ENCODE results near the gene ETS2. TPM values are rescaled to one million over a fixed set of nuclear protein-coding genes. Genes with fewer than 3 reads are reported as not detected.

The ETS2 gene
- total RNA-seq, 1 donor from 2014 or later, result 57.6 TPM

DNA sequence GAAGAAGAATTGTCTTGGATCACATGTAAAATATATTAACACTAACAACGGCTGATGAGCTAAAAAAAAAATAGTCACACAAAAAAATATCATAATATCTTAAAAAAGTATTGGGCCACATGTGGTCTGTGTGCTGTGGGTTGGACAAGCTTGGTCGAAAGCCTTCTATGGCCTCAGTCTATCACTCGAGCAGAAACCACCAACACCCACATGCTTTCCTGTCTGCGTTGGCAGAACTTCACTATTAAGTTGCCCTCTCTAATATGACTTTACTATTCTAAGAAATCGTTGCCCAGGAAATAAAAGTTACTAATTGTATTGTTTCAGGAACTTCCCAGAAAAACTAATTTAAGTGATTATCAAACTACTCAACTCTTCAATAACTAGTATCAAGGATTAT is 28.2 kb upstream of the ETS2 start:
- no peak for DNase-seq (ENCODE audit: low read depth, low spot score)

DNA sequence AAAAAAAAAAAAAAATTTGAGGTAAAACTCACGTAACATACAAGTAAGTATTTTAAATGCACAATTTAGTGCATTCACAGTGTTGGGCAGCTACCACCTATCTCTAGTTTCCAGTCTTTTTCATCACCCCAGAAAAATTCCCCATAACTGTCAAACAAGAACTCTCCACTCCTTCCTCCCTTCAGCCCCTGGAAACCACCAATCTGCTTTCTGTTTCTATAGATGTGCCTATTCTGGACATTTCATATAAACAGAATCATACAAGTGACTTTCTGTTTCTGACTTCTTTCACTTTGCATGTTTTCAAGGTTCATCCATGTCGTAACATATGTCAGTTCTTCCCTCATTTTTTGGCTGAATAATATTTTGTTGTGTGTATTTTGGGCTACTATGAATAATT is 24.9 kb upstream of the ETS2 start:
- DNase-seq (ENCODE audit: low read depth, low spot score), result no peak

DNA sequence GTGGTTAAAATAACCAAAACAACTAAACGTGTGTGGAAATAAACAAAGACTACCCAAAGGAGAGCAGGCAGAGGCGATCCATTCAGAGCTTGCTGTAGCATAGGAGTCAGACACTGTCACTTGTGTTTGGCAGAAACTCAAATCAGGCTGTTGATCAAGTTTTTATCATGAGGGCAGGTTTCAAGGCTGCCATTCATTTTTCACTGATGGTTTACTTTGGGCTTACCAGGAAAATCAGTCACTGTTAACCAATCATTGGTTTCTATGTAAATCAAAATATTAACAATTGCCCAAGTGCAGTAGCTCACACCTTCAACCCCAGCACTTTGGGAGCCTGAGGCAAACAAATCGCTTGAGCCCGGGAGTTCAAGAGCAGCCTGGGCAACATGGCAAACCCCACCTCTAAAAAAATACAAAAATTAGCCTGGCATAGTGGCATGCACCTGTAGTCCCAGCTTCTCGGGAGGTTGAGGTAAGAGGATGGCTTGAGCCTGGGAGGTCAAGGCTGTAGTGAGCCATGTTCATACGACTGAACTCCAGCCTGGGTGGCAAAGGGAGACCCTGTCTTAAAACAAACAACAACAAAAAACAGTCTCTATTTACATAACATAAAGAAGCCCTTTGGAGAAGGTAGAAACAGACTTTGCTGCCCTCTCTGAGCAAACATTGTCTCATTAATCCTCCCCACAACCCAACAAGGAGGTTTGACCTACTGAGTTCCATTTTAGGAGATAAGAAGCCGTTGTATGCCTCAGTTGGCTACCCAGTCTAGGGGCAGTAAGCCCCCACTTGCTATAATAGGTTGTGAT is 21.1 kb upstream of the ETS2 start:
- no peak for DNase-seq (ENCODE audit: low read depth, low spot score)

DNA sequence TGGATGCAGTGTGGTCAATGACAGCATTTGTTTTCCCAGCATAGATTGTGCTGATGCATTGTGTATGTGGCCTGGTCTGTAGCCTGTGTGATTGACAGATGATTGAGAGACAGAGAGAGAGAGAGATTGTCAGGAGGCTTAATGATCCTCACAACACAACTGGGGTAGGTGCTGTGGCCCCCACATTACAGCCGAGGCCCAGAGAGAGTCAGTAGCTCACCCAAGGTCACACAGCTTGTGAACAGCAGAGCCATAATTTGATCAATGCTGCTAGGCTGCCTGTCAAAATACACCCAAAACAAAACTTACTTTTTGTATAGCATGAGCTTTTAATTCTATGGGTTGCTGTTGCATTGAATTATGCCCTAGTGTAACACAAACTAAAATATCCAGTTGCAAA is 20.2 kb upstream of the ETS2 start:
- no peak for DNase-seq (ENCODE audit: low read depth, low spot score)

DNA sequence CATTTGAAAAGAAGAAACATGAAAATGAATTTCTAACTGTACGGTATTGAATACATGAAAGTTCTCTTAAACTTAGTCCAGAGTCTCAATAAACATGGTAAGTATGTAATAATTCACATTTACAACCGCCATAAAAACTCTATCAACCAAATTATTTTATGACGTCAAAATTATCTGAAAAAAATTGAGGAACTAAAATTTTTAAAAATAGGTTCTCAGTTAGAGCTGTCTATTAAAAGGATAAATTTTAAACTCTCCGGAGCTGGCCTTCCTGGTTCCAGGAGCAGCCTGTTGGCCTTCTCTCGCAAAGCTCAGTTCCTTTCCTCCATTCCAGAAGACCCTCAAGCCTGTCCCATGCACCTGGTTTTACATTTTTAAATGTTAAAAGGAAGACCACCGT is 18.7 kb upstream of the ETS2 start:
- DNase-seq (ENCODE audit: low read depth, low spot score), result no peak

DNA sequence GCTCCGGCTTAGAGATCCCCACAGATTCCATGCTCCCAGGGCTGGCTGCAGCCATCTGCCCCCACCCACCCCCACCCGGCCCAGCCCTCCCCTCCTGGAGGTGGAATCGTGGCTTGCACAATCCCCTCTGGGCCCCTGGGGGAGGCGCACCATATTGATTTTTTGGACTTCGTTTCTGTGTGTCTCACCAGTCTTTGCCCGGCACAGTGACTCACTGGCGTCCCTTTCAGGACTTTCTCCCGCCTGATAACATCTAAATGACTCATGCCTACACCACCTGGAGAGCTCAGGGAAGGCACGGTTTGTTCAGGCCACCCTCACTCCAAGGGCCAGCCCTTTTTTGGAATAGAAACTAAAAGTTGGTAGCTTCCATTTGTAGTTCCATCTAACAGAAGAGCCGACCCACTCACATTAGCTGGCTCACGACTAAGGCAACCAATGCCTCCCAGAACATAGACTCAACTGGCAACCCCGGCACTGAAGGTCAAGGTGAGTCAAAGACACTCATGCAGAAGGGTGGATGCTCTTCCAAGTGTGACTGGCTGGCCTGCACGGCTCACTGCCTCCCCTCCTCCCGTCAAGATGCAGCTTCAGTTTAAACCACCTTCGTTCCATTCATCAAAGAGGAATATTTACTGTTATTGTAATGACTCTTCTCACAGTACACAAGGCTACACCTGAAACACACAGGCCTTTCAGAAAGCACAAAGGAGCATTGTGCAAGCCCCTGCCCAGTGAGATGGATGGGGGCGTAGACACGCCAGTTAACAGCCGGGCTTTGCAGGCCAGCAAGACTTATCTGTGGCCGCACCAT is 18.1 kb upstream of the ETS2 start:
- DNase-seq (ENCODE audit: low read depth, low spot score), result no peak

DNA sequence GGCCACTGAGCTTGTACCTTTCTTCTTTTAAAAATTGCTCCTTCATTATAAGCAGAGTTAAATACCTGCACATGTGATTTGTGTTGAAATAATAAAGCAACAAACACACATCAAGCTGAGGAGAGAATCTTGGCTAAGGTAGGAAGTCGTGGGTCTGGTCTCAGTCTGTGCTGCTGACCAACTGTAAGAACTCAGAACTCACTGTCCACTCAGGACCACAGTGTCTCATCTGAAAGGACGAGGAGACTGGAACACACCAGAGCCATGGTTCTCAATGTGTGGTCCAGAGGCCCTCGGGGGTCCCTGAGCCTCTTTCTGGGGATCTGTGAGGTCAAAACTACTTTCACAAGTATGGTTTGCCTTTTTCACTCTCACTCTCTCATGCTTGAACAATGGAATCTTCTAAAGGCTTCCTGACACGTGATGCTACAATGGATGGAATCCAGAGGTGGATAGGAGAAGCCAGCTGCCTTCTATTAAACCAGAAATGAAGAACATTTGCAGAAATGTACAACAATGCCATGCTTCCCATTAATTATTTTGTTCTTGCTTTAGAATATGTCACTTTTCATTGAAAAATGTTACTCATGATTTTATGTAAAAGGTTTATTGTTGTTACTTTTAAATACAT is 17.3 kb upstream of the ETS2 start:
- DNase-seq (ENCODE audit: low read depth, low spot score), result no peak

DNA sequence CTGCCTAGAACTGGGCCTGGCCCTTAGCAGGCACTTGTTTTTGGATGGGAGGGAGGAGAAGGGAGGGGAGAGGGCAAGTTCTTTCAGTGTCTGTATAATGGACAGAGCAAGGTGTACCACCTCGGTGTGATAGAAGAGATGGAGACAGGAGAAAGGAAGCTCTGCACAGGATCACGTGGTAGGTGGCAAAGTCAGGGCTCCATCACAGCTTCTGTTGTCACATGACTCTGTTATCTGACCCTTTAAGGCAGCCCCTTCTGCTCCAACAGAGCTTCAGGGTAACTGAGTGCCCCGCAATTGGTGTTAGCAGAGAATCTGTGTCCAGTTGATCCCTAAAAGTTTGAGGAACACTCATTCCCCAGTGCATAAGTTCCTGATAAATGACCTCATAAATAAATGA is 16.5 kb upstream of the ETS2 start:
- no peak for DNase-seq (ENCODE audit: low read depth, low spot score)

DNA sequence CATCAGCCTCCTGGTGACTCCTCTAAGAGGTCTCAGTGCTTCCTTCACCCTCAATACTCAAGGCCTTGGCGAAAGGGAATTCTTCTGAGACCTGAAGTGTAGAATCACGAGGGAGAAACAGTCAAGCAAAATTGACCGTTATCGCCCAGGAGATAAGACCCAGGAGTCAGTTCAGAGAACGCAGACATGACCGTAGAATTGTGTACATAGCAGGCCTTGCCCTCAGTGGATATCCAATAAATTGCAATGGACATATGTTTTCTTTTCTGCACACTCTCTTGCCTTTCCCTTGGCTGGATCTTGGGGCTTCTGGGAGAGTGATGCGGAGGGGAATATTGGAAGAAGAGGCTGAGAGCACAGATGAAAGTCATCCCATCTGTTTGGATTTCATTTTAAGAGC is 15.7 kb upstream of the ETS2 start:
- no peak for DNase-seq (ENCODE audit: low read depth, low spot score)

DNA sequence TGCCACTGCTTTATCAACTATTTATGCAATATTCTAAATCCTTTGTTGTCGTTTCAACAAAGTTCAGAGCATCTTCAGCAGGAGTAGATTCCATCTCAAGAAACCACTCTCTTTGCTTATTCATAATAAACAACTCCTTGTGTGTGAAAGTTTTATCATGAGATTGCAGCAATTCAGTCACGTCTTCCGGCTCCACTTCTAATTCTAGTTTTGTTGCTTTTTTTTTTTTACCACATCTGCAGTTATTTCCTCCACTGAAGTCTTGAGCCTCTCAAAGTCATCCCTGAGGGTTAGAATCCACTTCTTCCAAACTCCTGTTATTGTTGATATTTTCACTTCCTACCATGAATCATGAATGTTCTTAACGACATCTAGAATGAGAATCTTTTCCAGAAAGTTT is 14.8 kb upstream of the ETS2 start:
- DNase-seq (ENCODE audit: low read depth, low spot score), result no peak

DNA sequence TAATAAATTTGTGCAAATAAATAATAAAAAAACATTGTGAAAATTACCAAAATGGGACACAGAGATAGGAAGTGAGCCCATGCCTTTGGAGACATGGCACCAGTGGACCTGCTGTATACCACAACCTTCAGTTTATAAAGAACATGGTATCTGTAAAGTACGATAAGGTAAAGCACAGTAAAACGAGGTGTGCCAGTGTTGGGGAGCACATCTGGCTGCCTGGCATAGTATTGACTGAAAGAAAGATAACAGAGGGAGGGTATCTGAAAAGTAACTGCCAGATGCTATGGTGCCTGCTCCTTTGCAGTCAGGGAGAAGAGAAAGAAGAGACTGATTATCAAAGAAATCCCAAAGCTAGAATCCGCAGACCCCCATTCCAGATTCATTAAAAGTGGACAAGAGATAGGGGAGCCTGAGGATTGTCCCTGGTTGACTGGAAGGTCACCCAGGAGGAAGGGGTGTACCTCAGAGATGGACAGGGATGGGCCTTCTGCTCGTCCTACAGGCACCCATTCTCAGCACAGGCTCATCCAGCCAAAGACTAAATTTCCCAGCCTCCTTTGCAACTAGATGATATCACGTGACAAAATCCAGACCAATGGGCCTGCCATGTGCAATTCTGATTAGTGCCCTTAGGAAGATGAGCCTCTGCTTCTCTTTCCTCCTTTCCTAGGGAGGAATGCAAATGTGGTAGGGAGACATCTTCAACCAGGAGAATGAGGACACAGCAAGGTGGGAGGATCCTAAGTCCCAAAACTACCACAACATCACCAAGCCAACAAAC is 12.9 kb upstream of the ETS2 start:
- no peak for DNase-seq (ENCODE audit: low read depth, low spot score)

DNA sequence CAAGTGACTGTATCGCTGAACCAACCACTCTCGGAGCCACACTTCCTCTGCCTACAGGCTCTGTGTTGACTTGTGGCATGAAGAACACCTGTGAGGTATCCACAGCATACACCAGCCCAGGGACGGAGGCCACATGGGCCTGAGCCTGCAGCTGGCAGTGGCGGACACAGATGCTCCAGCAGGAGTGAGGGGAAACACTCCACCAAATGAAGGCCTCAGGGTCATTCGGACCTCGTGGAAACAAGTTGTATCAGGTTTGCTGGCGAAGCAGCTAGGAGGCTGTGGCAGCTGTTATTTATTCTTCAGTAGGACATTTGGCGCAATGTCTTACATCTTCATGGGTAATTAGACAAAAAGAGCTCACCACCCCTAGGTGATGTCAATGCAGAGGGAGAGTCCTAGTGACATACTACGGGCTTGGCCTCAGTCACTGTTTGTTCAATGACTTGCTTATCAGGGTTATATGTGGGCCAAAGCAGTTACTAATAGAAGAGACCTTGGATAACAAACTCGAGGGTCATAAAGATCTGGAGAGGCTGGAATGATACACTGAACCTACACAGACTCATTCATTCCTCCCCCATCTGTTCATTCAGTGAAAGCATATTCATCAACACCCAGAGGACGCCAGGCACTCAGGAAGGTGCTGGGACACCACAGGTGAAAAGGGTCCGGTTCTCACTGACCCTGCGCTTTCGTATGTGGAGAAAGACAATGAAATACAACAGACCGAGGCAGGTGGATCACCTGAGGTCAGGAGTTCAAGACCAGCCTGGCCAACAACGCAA is 11.6 kb upstream of the ETS2 start:
- no peak for DNase-seq (ENCODE audit: low read depth, low spot score)

DNA sequence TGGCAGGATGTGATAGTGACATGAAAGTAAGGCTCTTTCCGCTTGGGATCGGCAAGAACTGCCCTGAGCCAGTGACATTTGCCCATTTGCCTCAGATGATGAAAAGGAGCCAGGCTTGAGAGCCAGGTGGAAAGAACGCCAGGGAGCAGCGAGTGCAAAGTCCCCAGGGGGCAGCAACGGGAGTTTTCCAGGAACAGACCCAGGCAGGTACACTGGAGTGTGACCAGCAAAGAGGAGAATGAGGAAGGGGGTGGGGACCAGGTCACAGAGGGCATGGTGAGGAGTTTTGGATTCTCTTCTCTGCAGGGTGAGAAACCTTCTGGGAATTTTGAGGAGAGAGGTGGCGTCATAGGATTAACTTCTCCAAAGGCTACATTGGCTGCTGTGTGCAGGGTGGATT is 10.8 kb upstream of the ETS2 start:
- no peak for DNase-seq (ENCODE audit: low read depth, low spot score)

DNA sequence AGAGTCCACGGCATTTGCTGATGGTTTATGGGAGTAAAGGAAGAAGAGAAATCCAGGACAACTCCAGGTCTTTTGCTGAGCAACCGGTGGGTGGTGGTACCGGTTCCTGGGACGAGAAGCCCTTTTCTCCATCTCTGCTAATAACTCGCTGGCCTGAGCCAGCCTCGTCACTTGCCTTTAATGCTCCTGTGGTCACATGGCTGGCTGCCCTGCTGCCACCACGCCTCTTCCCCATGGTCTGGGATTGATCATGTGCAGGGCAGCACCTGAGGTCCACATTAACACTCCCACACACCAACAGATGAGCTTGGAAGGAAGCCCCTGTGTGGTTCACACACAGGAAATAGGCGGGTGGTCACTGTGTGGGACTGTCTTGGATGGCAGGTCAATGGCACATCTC is 10.3 kb upstream of the ETS2 start:
- no peak for DNase-seq (ENCODE audit: low read depth, low spot score)

DNA sequence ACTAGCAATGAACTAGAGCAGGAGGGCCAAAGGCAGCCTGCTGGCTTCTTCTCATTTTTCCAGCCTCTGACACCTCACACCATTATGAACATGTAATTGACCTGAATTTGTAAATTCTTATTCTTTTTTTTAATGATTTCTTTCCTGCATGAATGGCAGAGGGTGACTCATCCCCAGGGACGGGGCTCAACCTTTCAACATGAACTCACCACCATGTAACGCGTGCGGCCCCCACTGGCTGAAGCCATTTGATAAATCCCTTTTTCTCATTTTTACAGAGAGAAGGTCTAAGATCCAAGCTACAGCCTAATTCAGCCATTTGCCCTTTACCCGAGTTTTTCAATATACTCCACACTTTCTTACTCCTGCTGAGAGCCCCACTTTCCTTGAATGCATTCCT is 9.3 kb upstream of the ETS2 start:
- DNase-seq (ENCODE audit: low read depth, low spot score), result no peak

DNA sequence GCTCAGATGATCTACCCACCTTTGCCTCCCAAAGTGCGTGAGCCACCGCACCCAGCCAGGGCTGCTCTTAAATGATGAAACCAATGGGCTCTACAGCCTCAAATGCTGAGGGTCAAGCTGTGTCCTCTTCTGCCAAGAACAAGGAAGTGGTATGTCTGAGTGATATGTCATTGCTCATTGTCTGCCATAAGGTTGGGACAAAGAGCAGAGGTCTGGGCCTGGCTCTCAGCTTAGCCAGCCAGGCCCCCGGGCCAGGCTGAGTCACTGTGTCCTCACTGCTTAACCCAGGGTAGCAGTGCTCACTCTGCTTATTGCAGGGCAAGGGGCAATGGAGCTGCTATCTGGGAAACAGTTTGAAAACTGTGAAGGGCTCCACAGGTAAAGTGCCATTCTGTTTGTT is 8.3 kb upstream of the ETS2 start:
- no peak for DNase-seq (ENCODE audit: low read depth, low spot score)

DNA sequence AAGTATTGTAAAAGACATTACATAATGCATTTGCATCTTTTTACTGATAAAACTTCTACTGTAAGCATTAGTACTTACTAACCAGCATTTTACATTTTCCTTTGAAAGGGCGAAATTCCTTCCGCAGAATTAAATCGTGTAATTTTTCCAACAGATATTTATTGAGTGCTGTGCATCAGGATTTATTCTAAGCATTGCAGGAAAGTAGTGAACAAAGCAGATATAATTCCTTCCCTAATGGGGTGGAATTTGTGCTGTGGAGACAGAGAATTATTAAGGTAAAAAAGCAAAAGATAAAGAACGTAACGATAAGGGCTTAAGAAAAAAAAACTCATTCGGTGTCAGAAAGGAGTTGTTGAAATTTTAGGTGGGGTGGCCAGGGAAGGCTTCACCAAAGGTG is 7.6 kb upstream of the ETS2 start:
- DNase-seq (ENCODE audit: low read depth, low spot score), result no peak

DNA sequence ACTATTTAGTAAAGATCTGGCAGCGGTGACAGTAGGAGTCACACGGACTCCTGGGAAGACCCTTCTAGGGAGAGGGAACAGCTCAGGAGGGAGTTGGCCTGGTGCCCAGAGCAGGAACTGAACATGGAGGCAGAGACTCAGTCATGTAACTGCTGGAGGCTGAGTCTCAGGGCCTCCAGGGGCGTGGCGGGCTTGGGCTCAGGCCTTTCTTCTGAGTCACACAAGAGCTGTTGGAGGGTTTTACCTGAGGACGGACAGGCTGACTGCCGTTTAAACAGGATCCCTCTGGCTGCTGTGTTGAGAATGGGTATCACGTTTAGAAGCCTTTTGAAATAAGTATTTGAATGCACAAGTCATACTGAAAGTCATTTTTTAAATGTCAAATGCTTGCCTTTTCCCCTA is 7.2 kb upstream of the ETS2 start:
- DNase-seq (ENCODE audit: low read depth, low spot score), result no peak

DNA sequence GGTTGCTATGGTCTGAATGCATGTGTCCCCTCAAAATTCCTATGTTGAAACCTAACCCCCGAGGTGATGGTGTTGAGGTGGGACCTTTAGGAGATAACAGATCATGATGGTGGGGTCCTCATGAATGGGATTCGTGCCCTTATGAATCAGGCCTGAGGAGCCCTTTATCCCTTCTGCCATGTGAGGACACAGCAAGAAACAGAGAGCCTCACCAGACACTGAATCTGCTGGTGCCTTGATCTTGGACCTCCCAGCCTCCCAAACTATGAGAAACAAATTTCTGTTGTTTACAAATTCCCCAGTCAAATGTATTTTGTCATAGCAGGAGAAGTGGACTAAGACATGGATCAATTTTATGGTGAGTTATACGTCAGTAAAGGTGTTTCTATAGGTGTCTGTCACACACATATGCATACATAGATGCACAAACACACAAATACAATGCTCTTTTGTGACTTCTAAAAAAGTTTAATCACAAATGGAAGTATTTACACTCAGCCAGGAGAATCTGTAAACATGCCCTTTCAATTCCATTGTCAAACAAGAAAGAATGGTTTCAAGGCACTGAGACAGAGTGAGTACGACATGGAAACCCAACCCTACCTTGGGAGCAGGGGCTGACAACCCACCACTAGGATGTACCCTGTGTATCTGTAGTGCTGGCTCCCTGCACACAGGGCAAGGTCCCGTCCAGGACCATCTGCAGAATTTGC is 5.5 kb upstream of the ETS2 start:
- no peak for DNase-seq (ENCODE audit: low read depth, low spot score)

All from pulmonary artery endothelial cell (primary cell).